Measurements from ENCODE around the gene GPC4. TPM values are rescaled to one million over a fixed set of nuclear protein-coding genes. Genes with fewer than 3 reads are reported as not detected.

Gene GPC4
- polyA plus RNA-seq, 3 donors, result 5.8 to 8.7 (median 7.2) TPM

DNA sequence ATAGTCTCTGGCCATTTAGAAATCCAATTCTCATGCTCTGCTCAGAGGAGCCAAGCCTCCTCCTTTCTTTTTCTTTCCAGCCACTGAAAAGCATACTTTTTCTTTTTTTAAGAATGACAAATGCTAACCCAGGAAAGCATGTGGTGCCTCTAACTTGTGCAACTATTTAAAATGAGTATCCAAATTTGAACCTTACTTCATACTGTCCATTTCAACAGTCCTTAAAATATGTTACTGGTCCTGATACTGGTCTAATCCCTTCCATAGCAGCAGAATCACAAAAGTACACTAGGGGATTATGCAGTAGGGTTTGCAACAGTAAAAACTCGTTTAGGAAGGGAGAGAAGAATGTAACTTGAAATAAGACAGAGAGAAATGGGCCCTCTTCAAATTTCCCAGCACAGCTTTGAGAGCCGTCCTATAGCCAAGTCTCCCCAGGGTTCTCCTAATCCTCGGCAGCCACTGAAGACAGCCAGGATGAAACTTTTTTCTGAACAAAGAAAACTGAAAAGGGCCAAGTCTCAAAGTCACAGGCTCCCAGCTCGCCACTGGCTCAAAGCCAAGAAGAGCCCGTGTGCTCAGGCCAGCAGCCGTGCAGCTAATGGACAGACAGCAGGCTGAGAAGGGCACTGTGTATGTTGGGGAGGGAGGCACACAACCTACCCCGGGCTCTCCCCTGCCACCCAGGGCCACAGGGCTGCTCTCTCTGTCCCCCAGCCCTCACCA, 39.5 kb downstream of the GPC4 start:
- H3K27ac ChIP-seq (ENCODE audit: low read depth, low read length), result no peak overlapping the region
- 22 to 49% (median 40%) methylated on average over 6 to 7 of the region's 7 CpGs for WGBS, 3 donors

DNA sequence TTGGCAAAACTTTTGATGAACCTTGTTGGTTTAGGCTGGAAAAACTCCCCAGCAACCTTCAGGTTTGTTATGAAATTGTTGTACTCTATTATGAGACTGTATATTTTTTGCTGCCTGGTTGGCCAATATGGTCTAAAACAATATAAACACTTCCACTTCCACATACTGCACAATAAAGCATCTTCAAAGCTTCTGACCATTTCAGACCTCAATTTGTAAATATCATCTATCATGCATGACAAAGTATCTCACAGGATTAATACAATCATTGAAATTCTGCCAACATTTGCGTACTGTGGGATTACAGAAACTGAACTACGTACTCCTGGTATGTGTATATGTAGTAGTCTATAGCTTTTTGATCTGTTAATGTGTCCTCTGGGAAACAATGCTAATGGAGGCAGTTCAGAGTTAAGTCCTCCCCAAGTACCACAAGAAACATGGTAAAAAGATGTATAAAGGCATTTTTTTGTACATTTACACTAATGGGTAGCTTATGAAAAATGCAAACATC, 40.4 kb downstream of the GPC4 start:
- no peak overlapping the region for H3K27ac ChIP-seq (ENCODE audit: low read depth, low read length)
- 60 to 81% (median 76%) methylated on average over 2 of the region's 2 CpGs for WGBS, 3 donors

DNA sequence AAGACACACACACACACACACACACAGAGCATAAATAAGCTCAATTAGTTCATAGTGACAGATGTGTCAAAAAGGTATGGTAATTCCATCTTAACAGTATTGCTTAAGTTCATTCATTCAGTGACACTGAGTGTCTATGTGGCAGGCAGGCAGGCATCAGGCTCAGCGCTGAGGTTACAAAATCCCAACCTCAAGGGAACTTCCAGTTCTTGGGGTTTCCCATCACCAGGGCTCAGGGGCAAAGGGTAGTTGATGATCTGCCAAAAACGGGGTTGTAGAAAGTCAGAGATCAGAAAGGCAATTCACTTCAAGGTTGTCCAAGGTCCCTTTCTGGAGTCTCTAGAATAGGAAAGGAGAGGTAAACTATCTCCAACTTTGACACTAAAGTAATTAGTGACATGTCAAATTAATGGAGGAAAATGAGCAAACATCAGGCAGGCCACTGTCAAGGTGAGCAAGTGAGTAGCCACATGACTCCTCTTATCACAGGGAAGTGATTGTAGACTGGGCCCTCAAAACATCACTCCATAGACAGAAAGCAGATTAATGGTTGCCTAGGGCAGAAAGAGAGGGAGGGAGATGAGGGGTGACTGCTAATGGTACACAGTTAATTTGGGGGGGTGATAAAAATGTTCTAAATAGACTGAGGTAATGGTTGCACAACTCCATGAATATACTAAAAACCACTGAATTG, 41.8 kb downstream of the GPC4 start:
- WGBS, 3 donors, result 31 to 65% (median 50%) methylated on average over 2 of the region's 2 CpGs
- no peak overlapping the region for H3K27ac ChIP-seq (ENCODE audit: low read depth, low read length)

DNA sequence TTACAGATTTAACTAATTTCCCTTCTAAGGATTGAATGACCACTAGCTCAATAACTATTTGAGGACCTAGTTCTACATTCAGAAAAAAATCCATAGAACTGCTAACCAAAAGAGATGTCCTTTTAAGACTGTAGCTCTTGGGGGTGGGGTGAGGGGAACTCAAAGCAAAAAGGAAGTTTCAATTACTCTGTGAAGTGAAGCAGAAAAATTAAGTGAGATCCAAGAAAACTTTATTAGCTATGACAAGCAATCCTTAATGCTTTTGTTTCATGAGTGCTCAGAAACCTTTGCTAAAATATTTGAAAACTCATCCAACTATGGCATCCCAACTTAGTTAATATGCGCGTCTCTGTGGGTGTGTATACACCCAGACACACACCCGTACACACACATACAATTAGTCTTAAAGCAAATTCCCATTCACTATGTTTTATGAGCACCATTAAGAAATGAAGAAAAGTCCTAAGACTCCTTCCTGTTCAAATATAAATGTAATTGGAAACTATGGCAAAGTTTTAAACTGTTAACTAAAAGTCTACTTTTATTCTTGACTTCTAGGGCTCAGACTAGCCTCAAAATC, 44.5 kb downstream of the GPC4 start:
- H3K27ac ChIP-seq (ENCODE audit: low read depth, low read length), result no peak overlapping the region
- 89 to 99% (median 97%) methylated on average over 3 of the region's 3 CpGs for WGBS, 3 donors

DNA sequence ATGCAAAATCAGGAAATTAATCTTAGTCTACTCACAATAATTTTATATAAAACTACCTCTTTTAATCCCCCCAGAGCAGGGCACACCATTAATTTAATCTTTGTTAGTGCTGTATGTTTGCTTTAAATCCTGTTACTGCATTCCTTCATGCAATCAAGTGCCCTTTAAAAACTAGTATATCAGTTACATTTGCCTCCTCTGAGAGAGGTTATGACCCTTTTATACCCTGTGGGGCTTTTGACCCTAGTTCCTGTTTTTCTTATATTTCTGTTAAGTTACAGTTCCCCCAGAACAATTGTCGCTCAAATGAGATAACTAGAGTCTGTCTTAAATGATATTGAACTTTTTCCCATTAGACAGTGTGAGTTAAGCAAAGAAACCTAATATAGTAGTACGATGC, 46.2 kb downstream of the GPC4 start:
- no peak overlapping the region for H3K27ac ChIP-seq (ENCODE audit: low read depth, low read length)
- WGBS, 3 donors, result 72 to 84% (median 79%) methylated on average over 2 of the region's 2 CpGs

DNA sequence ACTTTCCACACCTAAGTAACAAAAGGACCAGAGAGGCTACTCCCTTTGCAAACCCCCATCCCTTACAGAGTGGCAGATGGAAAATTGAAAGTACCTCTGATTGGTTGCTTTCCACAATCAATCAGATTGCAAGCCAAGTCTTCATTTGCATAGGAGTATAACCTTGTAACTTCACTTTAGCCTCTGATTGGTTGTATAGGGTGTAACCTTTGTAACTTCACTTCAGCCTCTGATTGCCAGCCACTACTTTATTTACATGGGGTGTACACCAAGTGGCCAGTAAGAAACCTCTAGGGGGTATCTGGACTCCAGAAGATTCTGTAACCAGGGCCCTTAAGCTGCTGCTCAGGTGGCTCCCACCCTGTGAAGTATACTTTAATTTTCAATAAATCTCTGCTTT, 48.6 kb downstream of the GPC4 start:
- no peak overlapping the region for H3K27ac ChIP-seq (ENCODE audit: low read depth, low read length)

DNA sequence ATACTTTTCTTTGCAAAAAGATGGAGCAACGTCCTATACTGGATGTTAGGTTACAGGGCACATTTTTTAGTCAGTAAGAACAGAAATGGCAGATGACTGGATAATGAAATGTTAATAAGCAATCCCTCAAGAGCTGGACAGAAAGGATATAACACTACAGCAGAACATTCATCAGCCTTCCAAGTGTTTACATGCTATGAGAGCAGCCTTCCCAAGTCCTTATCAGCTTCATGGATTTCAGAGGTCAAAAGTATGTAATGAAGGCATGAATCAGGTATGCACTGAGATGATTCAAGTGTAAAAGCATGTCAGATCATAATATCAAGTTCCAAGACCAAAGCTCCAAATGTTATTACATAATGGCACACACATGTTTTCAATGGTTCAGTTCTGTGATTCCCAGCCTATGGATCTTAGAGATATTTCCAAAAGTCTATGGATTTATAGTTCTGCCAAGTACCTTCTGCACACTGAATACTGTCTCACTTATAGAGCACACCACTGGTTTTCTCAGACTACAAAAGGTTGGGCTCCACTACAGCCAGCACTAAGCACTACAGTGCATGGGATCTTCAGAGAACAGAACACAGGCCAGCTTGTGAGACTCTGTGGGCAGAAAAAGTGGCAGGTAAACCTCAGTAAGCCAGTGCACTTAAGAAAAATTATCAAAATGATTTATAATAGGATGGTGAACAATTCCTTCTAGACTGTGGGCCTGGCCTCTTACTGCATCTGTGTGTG, 49.2 kb downstream of the GPC4 start:
- H3K27ac ChIP-seq (ENCODE audit: low read depth, low read length), result no peak overlapping the region
- 19 to 53% (median 37%) methylated on average over 1 of the region's 1 CpG for WGBS, 3 donors

DNA sequence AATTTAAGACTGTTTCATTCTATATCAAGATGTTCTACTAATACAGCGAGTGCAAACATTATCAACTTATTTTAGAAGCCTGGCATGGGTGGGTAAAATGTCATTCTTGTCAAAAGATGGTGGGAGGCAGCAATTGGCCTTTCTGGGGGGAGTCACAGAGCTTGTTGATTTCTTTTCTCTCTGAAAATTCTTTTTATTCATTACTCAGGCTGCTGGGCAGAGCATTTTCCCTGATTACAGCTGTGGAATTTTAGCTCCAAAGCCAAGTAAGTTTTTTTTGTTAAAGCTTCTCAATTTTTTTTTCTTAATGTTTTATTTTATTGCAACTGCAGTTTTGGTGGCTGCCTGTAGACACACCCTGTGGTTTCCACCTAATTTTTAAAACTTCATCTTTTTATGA, 50.4 kb downstream of the GPC4 start:
- H3K27ac ChIP-seq (ENCODE audit: low read depth, low read length), result no peak overlapping the region
- 50 to 58% (median 58%) methylated on average over 1 of the region's 1 CpG for WGBS, 3 donors

DNA sequence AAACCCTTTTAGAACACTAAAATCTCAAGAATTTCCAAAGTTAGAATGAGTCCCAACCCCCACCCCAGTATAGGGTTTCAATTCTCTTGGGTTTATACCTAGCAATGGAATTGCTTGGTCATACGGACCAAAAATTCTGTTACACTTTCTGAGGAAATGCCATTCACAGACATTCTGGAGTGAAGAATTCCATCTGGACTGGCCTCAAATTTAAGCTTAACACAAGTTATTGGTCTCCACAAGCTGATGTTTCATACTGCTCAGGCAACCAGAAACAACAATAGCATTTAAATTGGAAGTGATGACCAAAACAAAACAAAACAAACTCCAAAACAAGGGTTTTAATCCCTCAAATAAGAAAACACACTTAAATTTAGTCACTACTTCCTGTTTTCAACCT, 51.1 kb downstream of the GPC4 start:
- H3K27ac ChIP-seq (ENCODE audit: low read depth, low read length), result no peak overlapping the region
- 27 to 81% (median 58%) methylated on average over 1 of the region's 1 CpG for WGBS, 3 donors

DNA sequence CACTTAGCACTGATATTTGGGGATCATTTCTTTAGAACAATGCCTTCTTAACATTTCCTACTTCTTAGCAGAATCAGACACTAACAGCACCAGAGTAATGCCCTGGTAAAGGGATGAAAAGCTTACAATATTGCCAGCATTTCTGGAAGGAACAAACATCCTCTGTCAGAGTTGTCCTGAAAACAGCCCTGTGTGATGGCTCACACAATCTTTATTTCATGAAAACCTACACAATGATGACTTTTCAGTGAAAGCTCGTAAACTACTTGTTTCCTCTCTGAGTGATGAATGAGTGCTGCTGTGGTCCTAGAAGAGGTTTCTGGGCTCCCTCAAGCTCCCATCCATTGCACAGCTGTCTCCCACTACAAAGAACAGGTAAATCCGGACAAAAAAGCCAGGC, 52.8 kb downstream of the GPC4 start:
- 68 to 90% (median 85%) methylated on average over 2 of the region's 2 CpGs for WGBS, 3 donors
- no peak overlapping the region for H3K27ac ChIP-seq (ENCODE audit: low read depth, low read length)

DNA sequence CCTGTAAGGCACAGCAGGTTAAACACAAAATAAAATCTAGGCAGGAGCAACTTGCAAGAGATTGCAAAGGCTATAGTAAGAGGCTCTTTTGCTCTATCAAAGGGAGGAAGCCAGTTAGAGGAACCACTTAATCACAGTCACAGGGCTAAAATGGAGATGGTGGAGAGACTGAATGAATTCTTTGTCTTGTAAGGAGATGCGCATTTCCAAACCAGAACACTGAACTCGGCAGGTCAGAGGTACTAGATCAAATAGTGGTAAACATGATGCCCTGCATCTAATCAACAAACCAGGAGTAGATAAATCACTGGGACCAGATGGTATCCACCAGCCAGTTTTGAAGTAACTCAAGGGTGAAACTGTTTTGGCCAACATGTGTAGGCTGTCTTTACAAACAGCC, 55.8 kb downstream of the GPC4 start:
- H3K27ac ChIP-seq (ENCODE audit: low read depth, low read length), result no peak overlapping the region
- 70 to 94% (median 86%) methylated on average over 2 of the region's 2 CpGs for WGBS, 3 donors

DNA sequence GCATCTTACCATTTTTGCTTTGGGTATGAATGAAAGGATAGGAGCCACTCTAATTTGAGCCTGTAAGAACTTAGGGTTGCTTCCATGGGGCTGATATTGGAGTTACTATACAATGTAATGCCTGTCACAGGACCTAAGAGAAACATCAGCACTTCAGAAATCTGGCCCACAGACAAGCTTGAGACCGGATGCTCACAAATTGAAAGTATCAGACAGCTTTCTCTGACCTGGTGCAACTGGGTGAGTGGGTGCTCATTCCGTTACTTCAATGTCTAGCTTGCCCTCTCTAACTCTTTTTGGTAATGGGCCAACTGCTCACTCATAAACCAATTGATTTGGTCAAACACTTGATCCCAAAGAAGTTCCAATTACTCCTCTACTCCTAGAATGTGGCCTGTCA, 62.1 kb downstream of the GPC4 start:
- 83 to 97% (median 96%) methylated on average over 2 of the region's 2 CpGs for WGBS, 3 donors
- no peak overlapping the region for H3K27ac ChIP-seq (ENCODE audit: low read depth, low read length)

DNA sequence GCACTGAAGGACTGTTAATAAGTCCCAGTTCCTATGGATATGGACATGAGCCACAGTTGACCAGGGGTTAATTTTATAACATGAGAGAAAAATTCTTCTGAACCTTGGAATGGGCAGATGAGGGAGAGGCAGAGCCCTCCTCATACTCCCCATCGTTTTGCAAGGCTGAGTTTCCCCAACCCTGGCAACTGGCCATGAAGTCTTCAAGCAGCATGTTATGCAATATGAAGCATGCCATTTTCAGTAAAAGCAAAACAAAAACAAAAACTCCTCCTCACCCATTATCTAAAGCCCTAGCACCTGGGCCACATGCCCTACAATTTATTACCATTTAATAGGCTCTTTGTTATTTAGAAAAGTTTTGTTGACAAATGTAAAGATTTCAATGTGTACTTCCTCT, 64.5 kb downstream of the GPC4 start:
- WGBS, 3 donors, result 0 to 8% (median 7%) methylated on average over 1 of the region's 1 CpG
- no peak overlapping the region for H3K27ac ChIP-seq (ENCODE audit: low read depth, low read length)

DNA sequence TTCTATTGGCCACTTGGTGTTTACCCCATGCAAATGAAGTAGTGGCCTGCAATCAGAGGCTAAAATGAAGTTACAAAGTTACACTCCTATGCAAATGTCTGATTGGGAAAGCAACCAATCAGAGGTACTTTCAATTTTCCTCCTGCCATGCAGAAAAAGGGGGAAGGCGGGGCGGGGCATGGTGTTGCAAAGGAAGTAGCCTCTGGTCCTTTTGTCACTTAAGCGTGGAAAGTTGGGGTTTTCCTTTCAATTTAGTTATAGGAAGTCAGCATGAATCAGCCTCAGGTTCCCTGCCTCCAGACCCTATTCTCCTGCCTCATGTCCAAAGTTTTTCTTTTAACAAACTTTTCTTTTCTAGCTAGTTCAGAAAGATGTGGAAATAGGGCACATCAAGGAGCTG, 69.3 kb downstream of the GPC4 start:
- 58 to 94% (median 84%) methylated on average over 3 of the region's 3 CpGs for WGBS, 3 donors
- no peak overlapping the region for H3K27ac ChIP-seq (ENCODE audit: low read depth, low read length)

DNA sequence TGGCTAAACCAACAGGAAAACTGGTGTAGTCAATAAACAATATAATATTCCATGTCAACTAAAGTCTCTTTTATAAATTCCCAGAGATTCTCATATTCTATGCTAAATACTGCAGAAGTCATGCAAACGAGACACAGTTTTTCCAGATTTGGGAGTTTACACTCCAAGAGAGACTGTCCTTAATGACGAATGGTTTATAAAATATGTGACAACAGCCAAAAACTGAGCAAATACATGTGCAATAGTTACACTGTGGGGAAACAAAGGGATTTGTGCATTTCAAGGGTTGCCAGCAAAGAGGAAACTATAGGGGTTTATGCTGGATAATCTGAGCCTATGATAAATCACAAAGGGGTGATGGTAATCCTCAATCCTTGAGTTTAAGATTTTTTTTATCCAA, 75.7 kb downstream of the GPC4 start:
- 52 to 67% (median 53%) methylated on average over 2 of the region's 2 CpGs for WGBS, 3 donors
- H3K27ac ChIP-seq (ENCODE audit: low read depth, low read length), result no peak overlapping the region

DNA sequence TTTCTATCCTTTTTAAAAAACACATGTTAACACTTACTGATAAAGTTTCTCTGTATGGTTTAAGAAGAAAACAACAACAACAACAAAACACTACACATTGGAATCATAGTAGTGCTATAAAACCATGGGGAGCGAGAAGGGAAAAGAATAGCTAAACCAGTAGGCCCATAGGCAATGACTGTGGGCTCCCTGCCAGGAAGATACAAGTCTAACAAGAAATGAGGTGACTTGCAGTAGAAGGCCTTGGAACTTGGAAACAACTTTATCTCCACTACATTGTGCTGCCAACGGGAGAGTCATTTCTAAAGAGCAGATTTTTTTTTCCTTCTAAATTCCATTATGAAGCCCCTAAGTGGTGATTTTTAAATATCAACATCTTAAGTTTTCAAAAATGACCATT, 78.0 kb downstream of the GPC4 start:
- WGBS, 3 donors, result 38 to 66% (median 57%) methylated on average over 2 of the region's 2 CpGs
- H3K27ac ChIP-seq (ENCODE audit: low read depth, low read length), result no peak overlapping the region

DNA sequence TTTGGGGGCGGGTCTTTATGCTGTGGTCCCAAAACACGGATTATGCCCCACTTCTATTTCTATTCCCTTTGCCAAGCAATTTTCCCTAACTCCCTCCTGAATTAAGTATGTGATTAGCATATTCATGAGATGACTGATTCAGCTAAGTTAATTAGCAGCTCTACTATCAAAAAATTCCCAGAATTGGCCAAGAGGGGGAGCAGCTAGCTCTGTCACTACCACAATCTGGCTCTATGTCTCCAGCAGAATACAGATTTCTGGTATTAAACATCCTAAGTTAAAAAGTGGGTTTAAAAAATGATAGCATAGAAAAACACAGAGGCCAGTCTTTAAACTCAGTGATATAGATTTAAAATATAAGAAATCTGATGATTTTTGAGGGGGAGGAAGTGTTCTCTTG, 80.3 kb downstream of the GPC4 start:
- 44 to 66% (median 62%) methylated on average over 2 of the region's 2 CpGs for WGBS, 3 donors
- no peak overlapping the region for H3K27ac ChIP-seq (ENCODE audit: low read depth, low read length)

DNA sequence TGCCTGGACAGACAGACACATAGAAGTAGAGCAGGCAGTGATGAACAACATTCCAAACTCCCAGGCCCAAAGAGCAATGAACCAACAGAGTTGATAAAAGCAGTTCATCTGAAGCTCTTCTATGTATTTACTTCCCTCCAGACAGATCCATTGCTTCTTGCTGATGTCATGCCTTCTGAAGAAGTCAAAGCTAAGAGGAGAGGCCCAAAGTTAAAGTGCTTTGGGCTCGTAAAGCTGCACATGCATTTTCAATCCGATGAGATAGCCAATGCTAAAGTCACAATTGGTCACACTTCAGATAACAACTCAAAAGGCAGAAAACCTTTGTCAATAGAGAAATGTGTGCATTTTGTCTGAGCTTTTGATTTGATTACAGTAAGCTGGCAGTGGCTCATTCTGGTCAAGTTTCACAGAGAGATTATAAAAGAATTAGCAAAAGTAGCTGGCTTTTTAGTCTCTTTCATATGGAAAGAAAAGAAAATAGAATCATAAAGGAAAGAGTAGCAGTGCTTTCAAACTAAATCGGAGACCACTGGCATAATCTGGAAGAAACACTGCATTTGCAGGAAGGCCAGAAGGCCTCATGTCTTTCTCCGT, 82.0 kb downstream of the GPC4 start:
- WGBS, 3 donors, result 60 to 90% (median 73%) methylated on average over 4 of the region's 4 CpGs
- no peak overlapping the region for H3K27ac ChIP-seq (ENCODE audit: low read depth, low read length)

DNA sequence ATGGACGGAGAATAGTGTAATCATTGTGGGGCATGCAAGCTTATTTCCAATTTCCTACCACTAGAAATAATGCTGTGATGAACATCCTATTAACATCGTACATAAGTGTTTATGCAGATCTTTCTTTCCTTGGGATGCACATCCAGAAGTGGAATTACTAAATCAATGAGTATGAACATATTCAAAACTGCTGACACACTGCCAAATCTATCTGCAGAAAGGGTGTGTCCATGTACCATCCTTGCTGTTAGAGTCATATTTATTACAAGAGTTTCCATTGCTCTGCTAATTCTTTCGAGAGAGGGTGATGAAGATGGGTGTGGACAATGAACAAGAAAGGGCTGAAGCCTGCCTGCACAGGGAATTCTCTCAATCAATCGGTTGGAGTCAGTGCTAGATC, 82.6 kb downstream of the GPC4 start:
- 73 to 85% (median 85%) methylated on average over 4 of the region's 4 CpGs for WGBS, 3 donors
- H3K27ac ChIP-seq (ENCODE audit: low read depth, low read length), result no peak overlapping the region
